Measurements from ENCODE around the gene PGRMC2.
"Not testable (repeated sequence)": the region's sequence is repeated elsewhere in the genome, so short reads cannot be mapped to it uniquely, and the experiment has no call there.

The PGRMC2 gene

DNA sequence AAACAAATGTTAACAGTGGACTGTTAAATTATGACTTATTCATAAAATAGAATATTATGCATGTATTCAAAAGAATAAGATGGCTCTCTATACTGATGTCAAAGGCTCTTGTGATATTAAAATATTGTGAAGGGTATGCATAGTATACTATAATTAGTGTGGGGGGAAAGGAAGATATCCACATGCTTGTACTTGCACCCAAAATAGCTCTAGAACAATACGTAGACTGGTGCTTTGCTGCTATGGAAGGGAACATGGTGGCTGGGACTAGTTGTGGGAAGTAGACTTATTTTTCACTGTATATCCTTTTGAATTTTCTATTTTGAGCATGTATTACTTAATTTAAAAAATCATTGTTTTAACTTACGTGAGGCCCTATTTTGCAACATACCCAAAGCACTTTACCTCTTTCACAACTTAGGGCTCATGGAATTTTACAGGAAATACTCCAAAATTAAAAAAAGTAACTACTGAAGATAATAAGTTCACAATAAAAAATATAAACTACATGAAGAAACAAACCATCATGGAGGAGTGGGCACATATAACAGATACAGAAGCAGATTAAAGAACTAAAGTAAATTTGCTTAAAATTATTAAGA is 7.9 kb downstream of the PGRMC2 start:
- no peak overlapping the region for H3K4me3 ChIP-seq (ENCODE audit: low read depth, low read length)
- H3K36me3 ChIP-seq: peaks cover 80% of the 10 kb centered on the region
- DNase-seq: no peak
- no peaks in the 10 kb centered on the region for H3K27me3 ChIP-seq (ENCODE audit: insufficient read depth, low read depth, severe bottlenecking)
- no peaks in the 10 kb centered on the region for H3K9me3 ChIP-seq (ENCODE audit: severe bottlenecking)
- no peak overlapping the region for H3K27ac ChIP-seq
- TF ChIP-seq, protein P1, sequence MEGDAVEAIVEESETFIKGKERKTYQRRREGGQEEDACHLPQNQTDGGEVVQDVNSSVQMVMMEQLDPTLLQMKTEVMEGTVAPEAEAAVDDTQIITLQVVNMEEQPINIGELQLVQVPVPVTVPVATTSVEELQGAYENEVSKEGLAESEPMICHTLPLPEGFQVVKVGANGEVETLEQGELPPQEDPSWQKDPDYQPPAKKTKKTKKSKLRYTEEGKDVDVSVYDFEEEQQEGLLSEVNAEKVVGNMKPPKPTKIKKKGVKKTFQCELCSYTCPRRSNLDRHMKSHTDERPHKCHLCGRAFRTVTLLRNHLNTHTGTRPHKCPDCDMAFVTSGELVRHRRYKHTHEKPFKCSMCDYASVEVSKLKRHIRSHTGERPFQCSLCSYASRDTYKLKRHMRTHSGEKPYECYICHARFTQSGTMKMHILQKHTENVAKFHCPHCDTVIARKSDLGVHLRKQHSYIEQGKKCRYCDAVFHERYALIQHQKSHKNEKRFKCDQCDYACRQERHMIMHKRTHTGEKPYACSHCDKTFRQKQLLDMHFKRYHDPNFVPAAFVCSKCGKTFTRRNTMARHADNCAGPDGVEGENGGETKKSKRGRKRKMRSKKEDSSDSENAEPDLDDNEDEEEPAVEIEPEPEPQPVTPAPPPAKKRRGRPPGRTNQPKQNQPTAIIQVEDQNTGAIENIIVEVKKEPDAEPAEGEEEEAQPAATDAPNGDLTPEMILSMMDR (IDR thresholded peaks at IDR 0.05; ENCODE audit: low read depth, low read length): no peak

DNA sequence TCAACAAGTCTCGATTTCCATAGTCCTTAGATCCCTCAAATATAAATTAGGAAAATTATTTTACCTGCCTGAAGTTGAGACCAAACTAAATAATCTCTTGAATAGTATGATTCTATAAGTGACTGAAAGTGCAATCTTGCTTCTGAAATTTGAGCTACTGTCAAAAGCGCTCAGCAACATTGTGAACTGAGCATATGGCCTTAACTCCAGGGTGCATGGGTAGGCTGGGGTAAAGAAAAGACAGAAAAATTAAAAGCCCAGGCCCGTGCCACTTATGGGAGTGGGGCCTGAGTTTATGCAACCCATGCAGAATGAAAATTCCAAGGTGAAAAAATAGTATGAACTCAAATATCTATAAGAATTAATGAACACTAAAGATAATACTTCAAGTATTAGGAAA is 9.8 kb downstream of the PGRMC2 start:
- TF ChIP-seq, protein P1 (IDR thresholded peaks at IDR 0.05; ENCODE audit: low read depth, low read length): no peak
- Histone ChIP-seq H3K27me3 (ENCODE audit: insufficient read depth, low read depth, severe bottlenecking) (no peaks in the 10 kb centered on the region), H3K9me3 (ENCODE audit: severe bottlenecking) (no peaks in the 10 kb centered on the region), H3K27ac (no peak overlapping the region), H3K4me3 (ENCODE audit: low read depth, low read length) (no peak overlapping the region), H3K36me3 (peaks cover 74% of the 10 kb centered on the region)
- DNase-seq: no peak

DNA sequence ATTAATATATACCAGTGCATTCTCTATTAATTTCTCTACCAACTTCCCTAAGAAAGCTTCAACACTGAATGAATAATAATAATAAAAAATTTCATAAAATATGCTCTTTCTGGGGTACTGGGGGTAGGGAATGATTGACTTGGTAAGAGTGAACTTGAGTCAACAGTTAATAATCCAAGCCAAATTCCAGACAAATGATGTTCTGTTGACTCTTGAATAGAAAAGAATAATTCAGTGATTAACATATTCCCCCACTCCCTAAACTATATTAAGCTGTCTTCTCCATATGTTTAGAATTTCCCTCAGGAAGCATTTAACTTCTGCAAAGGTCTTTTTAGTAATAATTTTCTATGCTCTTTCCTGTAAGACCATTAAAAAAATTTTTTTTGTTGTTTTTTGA is 12.3 kb downstream of the PGRMC2 start:
- DNase-seq: no peak

DNA sequence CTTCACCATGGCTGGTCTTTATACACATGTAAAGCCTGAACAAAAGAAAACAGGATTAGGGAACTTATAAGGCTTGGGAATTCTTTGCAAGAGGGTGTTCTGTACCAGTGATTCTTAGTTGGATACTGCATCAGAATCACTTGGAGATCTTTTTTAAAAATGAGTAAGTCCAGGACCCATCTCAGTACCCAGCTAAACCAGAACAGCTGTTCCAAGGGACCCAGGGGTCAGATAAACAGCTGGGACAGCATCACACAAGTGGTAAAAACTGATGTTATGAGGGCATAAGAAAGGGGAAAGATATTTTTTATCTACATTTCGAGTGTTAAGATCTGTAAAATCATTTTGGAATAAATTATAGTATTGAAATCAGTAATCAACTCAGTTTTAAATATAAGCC is 16.1 kb downstream of the PGRMC2 start:
- TF ChIP-seq, protein P1 (IDR thresholded peaks at IDR 0.05; ENCODE audit: low read depth, low read length): no peak
- no peaks in the 10 kb centered on the region for H3K9me3 ChIP-seq (ENCODE audit: severe bottlenecking)
- DNase-seq: no peak
- H3K36me3 ChIP-seq: peaks cover 61% of the 10 kb centered on the region
- no peak overlapping the region for H3K4me3 ChIP-seq (ENCODE audit: low read depth, low read length)
- no peak overlapping the region for H3K27ac ChIP-seq
- H3K27me3 ChIP-seq (ENCODE audit: insufficient read depth, low read depth, severe bottlenecking): no peaks in the 10 kb centered on the region

More for the DNA sequence above, 12.3 kb downstream of the PGRMC2 start:
- no peaks in the 10 kb centered on the region for H3K27me3 ChIP-seq (ENCODE audit: insufficient read depth, low read depth, severe bottlenecking)
- peaks cover 74% of the 10 kb centered on the region for H3K36me3 ChIP-seq
- H3K27ac ChIP-seq: no peak overlapping the region
- no peak overlapping the region for H3K4me3 ChIP-seq (ENCODE audit: low read depth, low read length)
- H3K9me3 ChIP-seq (ENCODE audit: severe bottlenecking): no peaks in the 10 kb centered on the region
- TF ChIP-seq, protein P1 (IDR thresholded peaks at IDR 0.05; ENCODE audit: low read depth, low read length): no peak

DNA sequence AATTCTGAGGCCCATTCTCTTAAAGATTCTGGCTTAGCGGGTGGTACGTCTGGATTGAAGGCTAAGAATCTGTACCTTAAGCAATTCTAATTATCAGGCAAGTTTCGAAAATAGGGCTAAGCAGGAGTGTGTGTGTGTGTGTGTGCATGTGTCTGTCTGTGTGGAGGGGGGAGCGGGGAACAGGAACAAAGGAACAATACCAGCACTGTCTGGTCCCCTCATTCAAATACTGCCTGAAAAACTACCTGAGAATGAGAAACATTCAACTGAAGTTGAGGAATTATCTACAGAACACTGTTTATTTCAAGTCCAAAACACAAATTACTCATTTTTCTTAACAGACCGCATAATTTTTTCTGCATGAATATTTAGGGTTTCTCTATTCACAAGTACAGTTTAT is 18.6 kb downstream of the PGRMC2 start:
- Histone ChIP-seq H3K36me3 (peaks cover 49% of the 10 kb centered on the region), H3K4me3 (ENCODE audit: low read depth, low read length) (no peak overlapping the region), H3K9me3 (ENCODE audit: severe bottlenecking) (peaks cover 17% of the 10 kb centered on the region), H3K27me3 (ENCODE audit: insufficient read depth, low read depth, severe bottlenecking) (no peaks in the 10 kb centered on the region), H3K27ac (no peak overlapping the region)
- TF ChIP-seq, protein P1 (IDR thresholded peaks at IDR 0.05; ENCODE audit: low read depth, low read length): no peak
- DNase-seq: no peak

DNA sequence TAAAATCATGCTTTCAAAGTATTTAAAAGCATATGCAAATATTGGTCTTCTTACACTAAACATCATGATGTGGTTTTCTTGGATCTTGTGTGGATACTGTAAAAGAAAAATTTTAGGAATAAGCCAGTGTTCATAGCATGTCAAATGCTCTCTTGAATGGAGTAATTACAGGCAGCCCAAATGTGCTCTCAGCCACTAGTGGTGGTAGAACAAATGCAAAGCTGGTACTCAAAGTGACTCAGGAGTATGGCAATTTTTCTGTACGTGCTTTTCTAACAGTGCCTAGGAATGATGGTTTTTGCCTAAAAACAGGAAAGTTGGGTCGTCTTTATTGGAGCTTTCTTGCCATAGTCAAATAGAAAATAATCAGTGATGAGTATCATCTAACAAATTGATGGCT is 19.9 kb downstream of the PGRMC2 start:
- Histone ChIP-seq H3K27me3 (ENCODE audit: insufficient read depth, low read depth, severe bottlenecking) (no peaks in the 10 kb centered on the region), H3K36me3 (peaks cover 37% of the 10 kb centered on the region), H3K4me3 (ENCODE audit: low read depth, low read length) (no peak overlapping the region), H3K9me3 (ENCODE audit: severe bottlenecking) (peaks cover 19% of the 10 kb centered on the region), H3K27ac (no peak overlapping the region)
- TF ChIP-seq, protein P1 (IDR thresholded peaks at IDR 0.05; ENCODE audit: low read depth, low read length): no peak
- DNase-seq: no peak

DNA sequence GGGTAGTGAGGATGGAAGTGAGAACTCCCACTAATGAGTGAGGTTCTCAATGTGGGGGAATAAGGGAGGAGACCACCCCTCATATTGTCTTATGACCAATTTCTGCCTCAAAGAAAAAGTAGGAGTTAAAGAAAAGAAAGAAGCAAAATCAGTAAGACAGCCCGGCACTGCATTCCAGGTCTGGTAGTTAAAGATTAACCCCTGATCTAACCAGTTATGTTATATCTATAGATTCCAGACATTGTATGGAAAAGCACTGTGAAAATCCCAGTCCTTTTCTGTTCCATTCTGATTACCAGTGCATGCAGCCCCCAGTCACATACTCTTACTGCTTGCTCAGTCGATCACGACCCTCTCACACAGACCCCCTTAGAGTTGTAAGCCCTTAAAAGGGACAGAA is 20.4 kb downstream of the PGRMC2 start:
- not testable (repeated sequence) for H3K4me3 ChIP-seq (ENCODE audit: low read depth, low read length); DNase-seq; H3K27ac ChIP-seq; H3K27me3 ChIP-seq (ENCODE audit: insufficient read depth, low read depth, severe bottlenecking)
- Histone ChIP-seq H3K9me3 (ENCODE audit: severe bottlenecking) (peaks cover 19% of the 10 kb centered on the region), H3K36me3 (peaks cover 34% of the 10 kb centered on the region)

DNA sequence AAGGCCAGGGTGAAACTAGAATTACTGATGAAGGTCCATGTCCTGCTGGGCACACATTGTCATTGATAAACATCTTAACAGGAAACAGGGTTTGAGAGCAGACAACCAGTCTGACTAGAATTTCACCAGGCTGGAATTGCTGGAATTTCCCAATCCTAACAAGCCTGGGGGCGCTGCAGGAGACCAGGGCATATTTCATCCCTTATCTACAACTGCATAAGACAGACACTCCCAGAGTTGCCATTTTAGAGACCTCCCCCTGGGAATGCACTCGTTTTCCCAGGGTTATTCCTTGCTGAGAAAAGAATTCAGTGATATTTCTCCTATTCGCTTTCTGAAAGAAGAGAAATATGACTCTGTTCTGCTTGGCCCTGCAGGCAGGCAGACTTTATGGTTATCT is 22.1 kb downstream of the PGRMC2 start:
- not testable (repeated sequence) for H3K4me3 ChIP-seq (ENCODE audit: low read depth, low read length); H3K27ac ChIP-seq; DNase-seq; H3K27me3 ChIP-seq (ENCODE audit: insufficient read depth, low read depth, severe bottlenecking)
- Histone ChIP-seq H3K36me3 (peaks cover 18% of the 10 kb centered on the region), H3K9me3 (ENCODE audit: severe bottlenecking) (peaks cover 19% of the 10 kb centered on the region)

DNA sequence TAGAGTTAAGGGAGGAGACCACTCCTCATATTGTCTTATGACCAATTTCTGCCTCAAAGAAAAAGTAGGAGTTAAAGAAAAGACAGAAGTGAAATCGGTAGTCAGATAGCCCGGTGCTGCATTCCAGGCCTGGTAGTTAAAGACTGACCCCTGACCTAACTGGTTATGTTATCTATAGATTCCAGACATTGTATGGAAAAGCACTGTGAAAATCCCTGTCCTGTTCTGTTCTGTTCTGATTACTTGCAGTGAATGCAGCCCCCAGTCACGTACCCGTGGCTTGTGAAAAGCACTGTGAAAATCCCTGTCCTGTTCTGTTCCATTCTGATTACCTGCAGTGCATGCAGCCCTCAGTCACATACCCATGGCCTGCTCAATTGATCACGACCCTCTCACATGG is 27.7 kb downstream of the PGRMC2 start:
- not testable (repeated sequence) for H3K4me3 ChIP-seq (ENCODE audit: low read depth, low read length); H3K27me3 ChIP-seq (ENCODE audit: insufficient read depth, low read depth, severe bottlenecking); DNase-seq

More for the DNA sequence above, 27.7 kb downstream of the PGRMC2 start:
- H3K36me3 ChIP-seq; H3K9me3 ChIP-seq (ENCODE audit: severe bottlenecking); H3K27ac ChIP-seq: not testable (repeated sequence)

All from WERI-Rb-1 (cell line).